GM10248 (cell line): Measurements from ENCODE around the gene COG7.
"Not testable (repeated sequence)": the region's sequence is repeated elsewhere in the genome, so short reads cannot be mapped to it uniquely, and the experiment has no call there.

Source experiments
- CTCF ChIA-PET: fragments of 300-600 bp; sonication (Branson Sonifier 250); formaldehyde crosslinking; extraction: SDS; loops from one replicate; lab custom pipeline; 2021; ENCODE audit warnings: antibody characterized with exemption; lab: Yijun Ruan, JAX
- POLR2A ChIA-PET: fragments of 350-650 bp; sonication (Branson Sonifier 250); formaldehyde crosslinking; extraction: SDS; loops from one replicate; lab custom pipeline; 2020; ENCODE audit warnings: antibody characterized with exemption; lab: Yijun Ruan, JAX
- DNase-seq: peaks from one replicate; pipeline ENCODE4 v3.0.0; 2012; ENCODE audit errors: extremely low spot score
- CTCF ChIP-seq: IDR thresholded peaks from 2 replicates; pipeline ENCODE4 v1.5.1; 2012; ENCODE audit warnings: mild to moderate bottlenecking, low read depth; ENCODE audit errors: extremely low read depth, missing control alignments, control extremely low read depth

COG7 gene

GRCh38 chr16:23394141-23394831, 58.7 kb downstream of the COG7 start:
- CTCF ChIA-PET, result no interaction called here
- POLR2A ChIA-PET, result no interaction called here
- TF ChIP-seq CTCF, result no peak
- no peak for DNase-seq

- ChIA-PET CTCF (interaction anchor here (0.8 to 1.5 kb wide), 3 partner anchors 12 to 44 kb away, joined by 4 read pairs; no protein-coding TSS in a partner anchor), POLR2A (no interaction called here)
- no peak for DNase-seq
- no peak for TF ChIP-seq CTCF
Observed at GRCh38 chr16:23392223-23392600, 60.8 kb downstream of the COG7 start.

- DNase-seq, result no peak
- CTCF ChIA-PET, result interaction anchor here (0.7 to 1.5 kb wide), 5 partner anchors 12 to 181 kb away, joined by 3 to 4 read pairs (median 4); no protein-coding TSS in a partner anchor
- no peak for TF ChIP-seq CTCF
- POLR2A ChIA-PET, result no interaction called here
Observed at GRCh38 chr16:23391381-23392222, 61.4 kb downstream of the COG7 start.

- DNase-seq, POLR2A ChIA-PET: not testable (repeated sequence)
- CTCF ChIA-PET, result interaction anchor here (1.1 kb wide), 1 partner anchor 46 kb away, joined by 3 read pairs; no protein-coding TSS in a partner anchor
Observed at GRCh38 chr16:23389936-23390335, 63.1 kb downstream of the COG7 start.

GRCh38 chr16:23389201-23389600, 63.8 kb downstream of the COG7 start:
- no peak for DNase-seq
- no peak for TF ChIP-seq CTCF
- POLR2A ChIA-PET, result no interaction called here
- CTCF ChIA-PET, result interaction anchor here (1.1 kb wide), 1 partner anchor 46 kb away, joined by 3 read pairs; no protein-coding TSS in a partner anchor

- DNase-seq, result no peak
- POLR2A ChIA-PET, result no interaction called here
- no peak for TF ChIP-seq CTCF
- CTCF ChIA-PET, result no interaction called here
Observed at GRCh38 chr16:23388786-23389185, 64.2 kb downstream of the COG7 start.

GRCh38 chr16:23387666-23388065, 65.3 kb downstream of the COG7 start:
- ChIA-PET POLR2A (no interaction called here), CTCF (no interaction called here)
- no peak for DNase-seq
- no peak for TF ChIP-seq CTCF
